ENCODE results near the gene ZCCHC14. TPM values are rescaled to one million over a fixed set of nuclear protein-coding genes. Genes with fewer than 3 reads are reported as not detected.

Gene ZCCHC14
- total and polyA plus RNA-seq, 10 of the 15 experiments (the other 5 are each of a cell fraction or from before 2014, with no cell fraction given) = 0.02 to 0.26 (median 0.05) TPM; not detected in 3

GRCh38 chr16:87367529-87367928 lies 125.3 kb downstream of the ZCCHC14 start:
- no TSS peak for BruUV-seq (replicated peaks)
- Histone ChIP-seq H3K9ac (ENCODE audit: control insufficient read depth, insufficient read depth, low read length) (no peak overlapping the region), H3K4me1 (ENCODE audit: control insufficient read depth, insufficient read depth, low read length) (no peaks in the 10 kb centered on the region), H3K36me3 (ENCODE audit: control insufficient read depth in 2 of 2, insufficient read depth in 2 of 2, low read length in 1 of 2) (peaks cover 0 to 3% of the 10 kb centered on the region in 2 experiments; a peak in 3 of 4 replicates), H3K4me3 (no peak overlapping the region), H2AFZ (ENCODE audit: control insufficient read depth, low read depth, low read length) (no peak overlapping the region), H3K9me3 (replicated peaks; ENCODE audit: control insufficient read depth, insufficient read depth, low read length) (no peaks in the 10 kb centered on the region), H3K27me3 (replicated peaks in 1 of 2; ENCODE audit: control insufficient read depth in 2 of 2, insufficient read depth in 2 of 2, low read length in 1 of 2) (no peaks in the 10 kb centered on the region), H3K4me2 (ENCODE audit: control insufficient read depth, insufficient read depth) (no peak overlapping the region), H3K79me2 (ENCODE audit: control insufficient read depth, insufficient read depth, low read length) (peaks cover 11% of the 10 kb centered on the region), H3K27ac (ENCODE audit: control insufficient read depth, insufficient read depth) (no peak overlapping the region), H4K20me1 (ENCODE audit: control insufficient read depth, insufficient read depth) (no peaks in the 10 kb centered on the region)
- ATAC-seq = no peak
- SMC1A ChIA-PET (ENCODE audit: uncharacterized antibody, unreplicated experiment) = no interaction called here
- POLR2A ChIA-PET = interaction anchor here (0.6 kb wide), 1 partner anchor 34 kb away, joined by 7 read pairs; no protein-coding TSS in a partner anchor
- CTCF ChIA-PET = no interaction called here
- TF ChIP-seq RBBP5 (conservative IDR thresholded peaks at IDR 0.05) (no peak), FOXK2 (IDR thresholded peaks at IDR 0.05) (no peak), NR2C2 (IDR thresholded peaks at IDR 0.05; ENCODE audit: borderline replicate concordance, control insufficient read depth, insufficient read length, low read depth) (peak; percentile 33)
- FAIRE-seq = no peak
- WGBS (ENCODE audit: insufficient coverage, insufficient replicate concordance, low lambda C conversion rate, missing lambda C conversion rate) = 94% methylated on average over 9 of the region's 9 CpGs
- RAD21 ChIA-PET (ENCODE audit: unreplicated experiment) = no interaction called here
- in situ Hi-C loops (cut with MboI) = no loop called here
- no peak for DNase-seq (ENCODE audit: low read depth, low spot score)
- intact Hi-C loops (cut with micrococcal nuclease; ENCODE audit: unreplicated experiment) = no loop called here

- 100% methylated on average over 1 of the region's 1 CpG for whole genome bisulfite sequencing (ENCODE audit: insufficient coverage, insufficient replicate concordance, low lambda C conversion rate, missing lambda C conversion rate)
- TF ChIP-seq YBX1 (IDR thresholded peaks at IDR 0.05) (no peak), HSF1 (IDR thresholded peaks at IDR 0.05; ENCODE audit: low read depth, low read length) (no peak), SMARCA5 (IDR thresholded peaks at IDR 0.05) (no peak), PKNOX1 (IDR thresholded peaks at IDR 0.05) (no peak), RB1 (IDR thresholded peaks at IDR 0.05; ENCODE audit: borderline replicate concordance) (no peak), ZNF592 (IDR thresholded peaks at IDR 0.05) (no peak)
Observed at GRCh38 chr16:87366930-87367329, 125.9 kb downstream of the ZCCHC14 start.

More at GRCh38 chr16:87366930-87367329, 125.9 kb downstream of the ZCCHC14 start:
- intact Hi-C loops (cut with micrococcal nuclease; ENCODE audit: unreplicated experiment) (no loop called here), in situ Hi-C loops (cut with MboI) (no loop called here)
- ChIA-PET POLR2A (interaction anchor here (0.6 kb wide), 1 partner anchor 34 kb away, joined by 7 read pairs; no protein-coding TSS in a partner anchor), SMC1A (ENCODE audit: uncharacterized antibody, unreplicated experiment) (no interaction called here), RAD21 (ENCODE audit: unreplicated experiment) (interaction anchor here (1.0 kb wide), 1 partner anchor 17 kb away, joined by 3 read pairs; the partner anchor contains the start of gene FBXO31), CTCF (no interaction called here)
- FAIRE-seq = no peak
- no peak for DNase-seq (ENCODE audit: low read depth, low spot score)
- no peaks in the 10 kb centered on the region for H3K4me1 ChIP-seq (ENCODE audit: control insufficient read depth, insufficient read depth, low read length)
- H4K20me1 ChIP-seq (ENCODE audit: control insufficient read depth, insufficient read depth) = no peaks in the 10 kb centered on the region
- H3K79me2 ChIP-seq (ENCODE audit: control insufficient read depth, insufficient read depth, low read length) = peaks cover 8% of the 10 kb centered on the region
- no peak overlapping the region for H3K4me2 ChIP-seq (ENCODE audit: control insufficient read depth, insufficient read depth)
- H3K4me3 ChIP-seq = no peak overlapping the region
- H3K36me3 ChIP-seq (ENCODE audit: control insufficient read depth in 2 of 2, insufficient read depth in 2 of 2, low read length in 1 of 2) = peaks cover 0 to 3% of the 10 kb centered on the region in 2 experiments; a peak in 3 of 4 replicates
- H3K27me3 ChIP-seq (replicated peaks in 1 of 2; ENCODE audit: control insufficient read depth in 2 of 2, insufficient read depth in 2 of 2, low read length in 1 of 2) = no peaks in the 10 kb centered on the region
- no peak overlapping the region for H3K9ac ChIP-seq (ENCODE audit: control insufficient read depth, insufficient read depth, low read length)
- no peak overlapping the region for H3K27ac ChIP-seq (ENCODE audit: control insufficient read depth, insufficient read depth)
- no peak overlapping the region for H2AFZ ChIP-seq (ENCODE audit: control insufficient read depth, low read depth, low read length)
- H3K9me3 ChIP-seq (replicated peaks; ENCODE audit: control insufficient read depth, insufficient read depth, low read length) = no peaks in the 10 kb centered on the region
- no TSS peak for BruUV-seq (replicated peaks)
- no peak for ATAC-seq
